ENCODE data around the gene FIBIN. TPM values are rescaled to one million over a fixed set of nuclear protein-coding genes. Genes with fewer than 3 reads are reported as not detected.

FIBIN gene
- total and polyA plus RNA-seq, 2 experiments from 2014 or later = 0.21 to 0.66 TPM

DNA sequence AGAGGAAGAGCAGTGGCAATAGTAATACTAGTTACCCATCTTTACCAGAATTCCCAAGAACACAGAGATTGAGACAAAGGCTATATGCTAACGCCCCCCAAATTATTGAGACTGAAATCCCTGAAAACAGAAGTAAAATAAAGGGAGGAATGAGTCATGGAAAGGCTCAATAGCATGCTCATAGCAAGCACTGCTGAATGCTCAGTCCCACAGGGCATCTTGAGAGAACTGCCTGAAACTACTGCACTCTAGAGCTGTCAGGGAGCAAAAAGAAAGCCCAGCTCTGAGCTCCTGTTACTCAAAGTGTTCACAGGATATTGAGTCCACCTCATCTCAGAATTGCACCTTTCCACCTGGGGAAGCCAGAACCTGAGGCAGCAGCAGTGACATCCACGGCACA, 44.1 kb upstream of the FIBIN start (continued):
- TF ChIP-seq, protein P1, sequence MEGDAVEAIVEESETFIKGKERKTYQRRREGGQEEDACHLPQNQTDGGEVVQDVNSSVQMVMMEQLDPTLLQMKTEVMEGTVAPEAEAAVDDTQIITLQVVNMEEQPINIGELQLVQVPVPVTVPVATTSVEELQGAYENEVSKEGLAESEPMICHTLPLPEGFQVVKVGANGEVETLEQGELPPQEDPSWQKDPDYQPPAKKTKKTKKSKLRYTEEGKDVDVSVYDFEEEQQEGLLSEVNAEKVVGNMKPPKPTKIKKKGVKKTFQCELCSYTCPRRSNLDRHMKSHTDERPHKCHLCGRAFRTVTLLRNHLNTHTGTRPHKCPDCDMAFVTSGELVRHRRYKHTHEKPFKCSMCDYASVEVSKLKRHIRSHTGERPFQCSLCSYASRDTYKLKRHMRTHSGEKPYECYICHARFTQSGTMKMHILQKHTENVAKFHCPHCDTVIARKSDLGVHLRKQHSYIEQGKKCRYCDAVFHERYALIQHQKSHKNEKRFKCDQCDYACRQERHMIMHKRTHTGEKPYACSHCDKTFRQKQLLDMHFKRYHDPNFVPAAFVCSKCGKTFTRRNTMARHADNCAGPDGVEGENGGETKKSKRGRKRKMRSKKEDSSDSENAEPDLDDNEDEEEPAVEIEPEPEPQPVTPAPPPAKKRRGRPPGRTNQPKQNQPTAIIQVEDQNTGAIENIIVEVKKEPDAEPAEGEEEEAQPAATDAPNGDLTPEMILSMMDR (conservative IDR thresholded peaks at IDR 0.05; ENCODE audit: low read depth in 2 of 2) = no peak
- TF ChIP-seq, protein P2, sequence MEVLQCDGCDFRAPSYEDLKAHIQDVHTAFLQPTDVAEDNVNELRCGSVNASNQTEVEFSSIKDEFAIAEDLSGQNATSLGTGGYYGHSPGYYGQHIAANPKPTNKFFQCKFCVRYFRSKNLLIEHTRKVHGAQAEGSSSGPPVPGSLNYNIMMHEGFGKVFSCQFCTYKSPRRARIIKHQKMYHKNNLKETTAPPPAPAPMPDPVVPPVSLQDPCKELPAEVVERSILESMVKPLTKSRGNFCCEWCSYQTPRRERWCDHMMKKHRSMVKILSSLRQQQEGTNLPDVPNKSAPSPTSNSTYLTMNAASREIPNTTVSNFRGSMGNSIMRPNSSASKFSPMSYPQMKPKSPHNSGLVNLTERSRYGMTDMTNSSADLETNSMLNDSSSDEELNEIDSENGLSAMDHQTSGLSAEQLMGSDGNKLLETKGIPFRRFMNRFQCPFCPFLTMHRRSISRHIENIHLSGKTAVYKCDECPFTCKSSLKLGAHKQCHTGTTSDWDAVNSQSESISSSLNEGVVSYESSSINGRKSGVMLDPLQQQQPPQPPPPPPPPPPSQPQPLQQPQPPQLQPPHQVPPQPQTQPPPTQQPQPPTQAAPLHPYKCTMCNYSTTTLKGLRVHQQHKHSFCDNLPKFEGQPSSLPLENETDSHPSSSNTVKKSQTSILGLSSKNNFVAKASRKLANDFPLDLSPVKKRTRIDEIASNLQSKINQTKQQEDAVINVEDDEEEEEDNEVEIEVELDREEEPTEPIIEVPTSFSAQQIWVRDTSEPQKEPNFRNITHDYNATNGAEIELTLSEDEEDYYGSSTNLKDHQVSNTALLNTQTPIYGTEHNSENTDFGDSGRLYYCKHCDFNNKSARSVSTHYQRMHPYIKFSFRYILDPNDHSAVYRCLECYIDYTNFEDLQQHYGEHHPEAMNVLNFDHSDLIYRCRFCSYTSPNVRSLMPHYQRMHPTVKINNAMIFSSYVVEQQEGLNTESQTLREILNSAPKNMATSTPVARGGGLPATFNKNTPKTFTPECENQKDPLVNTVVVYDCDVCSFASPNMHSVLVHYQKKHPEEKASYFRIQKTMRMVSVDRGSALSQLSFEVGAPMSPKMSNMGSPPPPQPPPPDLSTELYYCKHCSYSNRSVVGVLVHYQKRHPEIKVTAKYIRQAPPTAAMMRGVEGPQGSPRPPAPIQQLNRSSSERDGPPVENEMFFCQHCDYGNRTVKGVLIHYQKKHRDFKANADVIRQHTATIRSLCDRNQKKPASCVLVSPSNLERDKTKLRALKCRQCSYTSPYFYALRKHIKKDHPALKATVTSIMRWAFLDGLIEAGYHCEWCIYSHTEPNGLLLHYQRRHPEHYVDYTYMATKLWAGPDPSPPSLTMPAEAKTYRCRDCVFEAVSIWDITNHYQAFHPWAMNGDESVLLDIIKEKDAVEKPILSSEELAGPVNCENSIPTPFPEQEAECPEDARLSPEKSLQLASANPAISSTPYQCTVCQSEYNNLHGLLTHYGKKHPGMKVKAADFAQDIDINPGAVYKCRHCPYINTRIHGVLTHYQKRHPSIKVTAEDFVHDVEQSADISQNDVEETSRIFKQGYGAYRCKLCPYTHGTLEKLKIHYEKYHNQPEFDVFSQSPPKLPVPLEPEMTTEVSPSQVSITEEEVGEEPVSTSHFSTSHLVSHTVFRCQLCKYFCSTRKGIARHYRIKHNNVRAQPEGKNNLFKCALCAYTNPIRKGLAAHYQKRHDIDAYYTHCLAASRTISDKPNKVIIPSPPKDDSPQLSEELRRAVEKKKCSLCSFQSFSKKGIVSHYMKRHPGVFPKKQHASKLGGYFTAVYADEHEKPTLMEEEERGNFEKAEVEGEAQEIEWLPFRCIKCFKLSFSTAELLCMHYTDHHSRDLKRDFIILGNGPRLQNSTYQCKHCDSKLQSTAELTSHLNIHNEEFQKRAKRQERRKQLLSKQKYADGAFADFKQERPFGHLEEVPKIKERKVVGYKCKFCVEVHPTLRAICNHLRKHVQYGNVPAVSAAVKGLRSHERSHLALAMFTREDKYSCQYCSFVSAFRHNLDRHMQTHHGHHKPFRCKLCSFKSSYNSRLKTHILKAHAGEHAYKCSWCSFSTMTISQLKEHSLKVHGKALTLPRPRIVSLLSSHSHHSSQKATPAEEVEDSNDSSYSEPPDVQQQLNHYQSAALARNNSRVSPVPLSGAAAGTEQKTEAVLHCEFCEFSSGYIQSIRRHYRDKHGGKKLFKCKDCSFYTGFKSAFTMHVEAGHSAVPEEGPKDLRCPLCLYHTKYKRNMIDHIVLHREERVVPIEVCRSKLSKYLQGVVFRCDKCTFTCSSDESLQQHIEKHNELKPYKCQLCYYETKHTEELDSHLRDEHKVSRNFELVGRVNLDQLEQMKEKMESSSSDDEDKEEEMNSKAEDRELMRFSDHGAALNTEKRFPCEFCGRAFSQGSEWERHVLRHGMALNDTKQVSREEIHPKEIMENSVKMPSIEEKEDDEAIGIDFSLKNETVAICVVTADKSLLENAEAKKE (CRISPR knock-in tag; IDR thresholded peaks at IDR 0.05) = no peak

DNA sequence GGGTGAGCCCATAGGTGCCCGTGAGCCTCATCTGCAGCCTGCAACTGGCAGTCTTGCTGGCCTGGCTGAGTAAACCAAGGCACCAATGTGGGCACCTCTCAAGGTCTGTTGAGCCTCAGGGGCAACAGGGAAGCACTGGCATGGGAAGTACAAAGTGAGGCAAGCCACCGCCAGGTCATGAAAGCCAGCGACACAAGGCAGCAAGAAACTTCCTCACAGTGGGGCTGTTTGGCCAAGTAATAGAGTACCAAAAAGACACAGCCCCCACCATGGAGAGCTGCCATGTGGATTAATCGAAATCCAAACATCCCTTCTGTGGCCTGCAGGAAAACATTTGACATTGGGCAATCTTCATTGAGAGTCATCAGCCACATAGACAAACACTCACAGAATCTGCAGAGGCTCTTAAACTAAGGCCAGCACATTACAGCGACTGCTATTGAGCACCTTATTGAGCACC, 43.6 kb upstream of the FIBIN start:
- Mint-ChIP-seq H3K4me3 (no peak overlapping the region), H3K27ac (0 out of 2 replicates have a peak overlapping the region, but pooled peaks have one; percentile 28), H3K4me1 (peaks cover 15% of the 10 kb centered on the region), H3K9me3 (no peaks in the 10 kb centered on the region), H3K36me3 (ENCODE audit: low read depth) (no peaks in the 10 kb centered on the region), H3K27me3 (ENCODE audit: insufficient read depth, low read depth, poor library complexity) (no peaks in the 10 kb centered on the region)
- H3K9me2 ChIP-seq (ENCODE audit: insufficient read depth) = no peaks in the 10 kb centered on the region; the same call in 1 of the 2 replicates
- H3K4me1 ChIP-seq (ENCODE audit: insufficient read depth) = peaks cover 24% of the 10 kb centered on the region; the same call in 1 of the 2 replicates
- DNase-seq (ENCODE audit: low spot score) = no peak
- H3K79me2 ChIP-seq (replicated peaks; ENCODE audit: insufficient read depth) = no peaks in the 10 kb centered on the region
- H4K20me1 ChIP-seq (replicated peaks; ENCODE audit: insufficient read depth) = no peaks in the 10 kb centered on the region
- H3K27me3 ChIP-seq (ENCODE audit: insufficient read depth) = no peaks in the 10 kb centered on the region
- no peak overlapping the region for H3K4me3 ChIP-seq
- H3K27ac ChIP-seq (ENCODE audit: low read depth) = no peak overlapping the region
- H3K4me2 ChIP-seq = no peak overlapping the region
- H3F3A ChIP-seq (replicated peaks; ENCODE audit: low read depth) = no peaks in the 10 kb centered on the region
- H2AFZ ChIP-seq = no peak overlapping the region
- no peak for ATAC-seq
- H3K36me3 ChIP-seq (ENCODE audit: insufficient read depth) = no peaks in the 10 kb centered on the region
- TF ChIP-seq CREB1 (CRISPR knock-in tag; IDR thresholded peaks at IDR 0.05; ENCODE audit: low read depth) = no peak
- TF ChIP-seq POLR2AphosphoS5 (IDR thresholded peaks at IDR 0.05; ENCODE audit: low read depth) = no peak
- TF ChIP-seq EZH2 (IDR thresholded peaks at IDR 0.05; ENCODE audit: low read depth, unreplicated experiment) = no peak
- no peak for TF ChIP-seq JUNB (IDR thresholded peaks at IDR 0.05; ENCODE audit: unreplicated experiment)
- no peak for TF ChIP-seq EZH2phosphoT487 (IDR thresholded peaks at IDR 0.05; ENCODE audit: unreplicated experiment)
- TF ChIP-seq, protein P2 (CRISPR knock-in tag; IDR thresholded peaks at IDR 0.05) = no peak
- no peak for TF ChIP-seq ZNF331 (CRISPR knock-in tag; IDR thresholded peaks at IDR 0.05; ENCODE audit: low read depth)
